ENCODE data around the gene MRFAP1L1.
"Not testable (repeated sequence)": the region's sequence is repeated elsewhere in the genome, so short reads cannot be mapped to it uniquely, and the experiment has no call there.

Gene MRFAP1L1

GRCh38 chr4:6686104-6686787, 23.4 kb downstream of the MRFAP1L1 start:
- DNase-seq, result no peak

GRCh38 chr4:6684656-6685055, 25.0 kb downstream of the MRFAP1L1 start:
- DNase-seq, result no peak

- DNase-seq, result no peak
These were observed 26.6 kb downstream of the MRFAP1L1 start for GRCh38 chr4:6682862-6683590.

- no peak for DNase-seq
These were observed 28.5 kb downstream of the MRFAP1L1 start for GRCh38 chr4:6681191-6681590.

- DNase-seq, result no peak
These were observed 29.2 kb downstream of the MRFAP1L1 start for GRCh38 chr4:6680372-6681034.

GRCh38 chr4:6676722-6677558, 32.7 kb downstream of the MRFAP1L1 start:
- DNase-seq, result no peak

GRCh38 chr4:6674500-6675149, 35.0 kb downstream of the MRFAP1L1 start:
- DNase-seq, result peak; percentile 68 to 71

GRCh38 chr4:6673660-6674499, 35.8 kb downstream of the MRFAP1L1 start:
- peak; percentile 84 to 93 for DNase-seq

- DNase-seq, result not testable (repeated sequence)
These were observed 36.4 kb downstream of the MRFAP1L1 start for GRCh38 chr4:6673191-6673659.

- DNase-seq, result not testable (repeated sequence)
These were observed 37.0 kb downstream of the MRFAP1L1 start for GRCh38 chr4:6672541-6673190.

GRCh38 chr4:6672131-6672530, 37.5 kb downstream of the MRFAP1L1 start:
- no peak for DNase-seq

- DNase-seq, result no peak
These were observed 38.0 kb downstream of the MRFAP1L1 start for GRCh38 chr4:6671648-6672047.

- no peak for DNase-seq
These were observed 41.3 kb downstream of the MRFAP1L1 start for GRCh38 chr4:6668391-6668790.

- DNase-seq, result no peak
These were observed 44.4 kb downstream of the MRFAP1L1 start for GRCh38 chr4:6665320-6665654.

- no peak for DNase-seq
These were observed 45.9 kb downstream of the MRFAP1L1 start for GRCh38 chr4:6663596-6664393.

- DNase-seq, result no peak
These were observed 47.1 kb downstream of the MRFAP1L1 start for GRCh38 chr4:6662591-6662990.

- DNase-seq, result no peak
These were observed 49.2 kb downstream of the MRFAP1L1 start for GRCh38 chr4:6660430-6660829.

GRCh38 chr4:6659897-6660296, 49.8 kb downstream of the MRFAP1L1 start:
- DNase-seq, result no peak

GRCh38 chr4:6658597-6659075, 51.0 kb downstream of the MRFAP1L1 start:
- peak; percentile 52 to 62 for DNase-seq

GRCh38 chr4:6658209-6658595, 51.5 kb downstream of the MRFAP1L1 start:
- DNase-seq, result no peak

Data from activated CD4-positive, alpha-beta T cell treated with anti-CD3 and anti-CD28 coated beads for 4 hours (primary cell).